Lung microvascular endothelial cell (primary cell): ENCODE measurements around the gene ACSF2. TPM values are rescaled to one million over a fixed set of nuclear protein-coding genes. Genes with fewer than 3 reads are reported as not detected.

ENCODE experiments used
- DNase-seq, 2 donors: peaks; one replicate each; pipeline versions ENCODE4 v3.0.0 to v3.0.0-alpha.2; 2010; ENCODE audit warnings: low read depth in 2 of 2
- total RNA-seq: library from RNA; depleted of rRNA; stranded (reverse); fragments of >200 nt; gene quantifications from 2 replicates; pipeline ENCODE4 v1.2.1, GENCODE V29; 2014

The ACSF2 gene
- total RNA-seq, 1 donor from 2014 or later, result 4.6 TPM

DNA sequence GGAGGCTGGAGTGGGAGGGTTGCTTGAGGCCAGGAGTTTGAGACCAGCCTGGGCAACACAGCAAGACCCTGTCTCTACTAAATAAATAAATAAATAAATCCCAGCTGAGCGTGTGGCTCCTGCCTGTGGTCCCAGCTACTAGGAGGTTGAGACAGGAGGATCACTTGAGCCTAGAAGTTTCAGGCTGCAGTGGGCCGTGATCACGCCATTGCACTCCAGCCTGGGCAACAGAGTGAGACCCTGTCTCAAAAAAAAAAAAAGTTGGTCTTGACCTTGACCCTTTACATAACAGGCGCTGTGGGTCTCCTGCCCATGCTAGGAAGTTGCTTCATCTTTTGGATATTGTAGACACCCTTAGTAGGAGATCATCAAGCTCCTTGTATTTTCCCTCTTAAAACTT is 11.4 kb downstream of the ACSF2 start:
- DNase-seq, result no peak

DNA sequence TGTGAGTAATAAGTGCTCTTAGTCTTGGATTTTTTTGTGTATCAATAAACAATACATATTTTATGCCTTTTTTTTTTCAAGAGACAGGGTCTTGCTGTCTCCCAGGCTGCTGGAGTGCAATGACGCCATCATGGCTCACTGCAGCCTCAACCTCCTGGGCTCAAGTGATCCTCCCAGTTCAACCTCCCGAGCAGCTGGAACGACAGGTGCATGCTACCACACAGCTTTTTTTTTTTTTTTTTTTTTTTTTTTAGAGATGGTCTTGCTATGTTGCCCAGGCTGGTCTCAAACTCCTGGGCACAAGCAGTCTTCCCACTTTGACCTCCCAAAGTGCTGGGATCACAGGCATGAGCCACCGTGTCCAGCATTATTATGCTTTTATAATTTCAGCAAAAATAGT is 13.0 kb downstream of the ACSF2 start:
- DNase-seq, result no peak

DNA sequence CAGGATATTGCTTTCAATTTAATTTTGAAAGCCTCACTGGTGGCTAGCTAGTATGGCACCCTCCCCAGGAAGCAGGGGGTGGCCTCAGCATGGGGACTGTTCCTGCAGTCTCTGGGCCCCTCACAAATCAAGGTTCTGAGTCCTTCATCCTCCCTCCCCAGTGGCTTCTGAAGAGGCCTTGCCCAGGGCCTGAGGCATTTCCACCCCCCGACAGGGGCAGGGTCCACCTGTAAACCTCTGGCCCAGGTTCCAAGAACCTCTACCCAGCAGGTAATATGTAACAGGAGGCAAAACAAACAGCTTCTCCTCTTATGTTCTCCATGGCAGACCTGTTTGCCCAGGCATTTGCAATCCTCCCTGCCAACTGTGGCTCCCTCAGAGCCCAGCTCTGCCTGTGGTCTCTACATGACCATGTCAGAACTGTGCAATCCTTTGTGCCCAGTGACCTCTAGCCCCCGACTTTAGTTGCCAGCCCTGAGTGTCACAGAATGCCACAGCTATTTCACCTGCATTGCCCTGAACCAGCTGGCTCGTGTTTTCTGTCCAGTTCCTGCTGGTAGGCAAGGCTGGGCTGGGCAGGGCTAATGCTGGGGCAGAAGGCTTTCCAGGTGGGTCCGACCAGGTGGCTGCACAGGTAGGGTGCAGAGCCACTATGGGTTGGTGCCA is 14.3 kb downstream of the ACSF2 start:
- no peak for DNase-seq

DNA sequence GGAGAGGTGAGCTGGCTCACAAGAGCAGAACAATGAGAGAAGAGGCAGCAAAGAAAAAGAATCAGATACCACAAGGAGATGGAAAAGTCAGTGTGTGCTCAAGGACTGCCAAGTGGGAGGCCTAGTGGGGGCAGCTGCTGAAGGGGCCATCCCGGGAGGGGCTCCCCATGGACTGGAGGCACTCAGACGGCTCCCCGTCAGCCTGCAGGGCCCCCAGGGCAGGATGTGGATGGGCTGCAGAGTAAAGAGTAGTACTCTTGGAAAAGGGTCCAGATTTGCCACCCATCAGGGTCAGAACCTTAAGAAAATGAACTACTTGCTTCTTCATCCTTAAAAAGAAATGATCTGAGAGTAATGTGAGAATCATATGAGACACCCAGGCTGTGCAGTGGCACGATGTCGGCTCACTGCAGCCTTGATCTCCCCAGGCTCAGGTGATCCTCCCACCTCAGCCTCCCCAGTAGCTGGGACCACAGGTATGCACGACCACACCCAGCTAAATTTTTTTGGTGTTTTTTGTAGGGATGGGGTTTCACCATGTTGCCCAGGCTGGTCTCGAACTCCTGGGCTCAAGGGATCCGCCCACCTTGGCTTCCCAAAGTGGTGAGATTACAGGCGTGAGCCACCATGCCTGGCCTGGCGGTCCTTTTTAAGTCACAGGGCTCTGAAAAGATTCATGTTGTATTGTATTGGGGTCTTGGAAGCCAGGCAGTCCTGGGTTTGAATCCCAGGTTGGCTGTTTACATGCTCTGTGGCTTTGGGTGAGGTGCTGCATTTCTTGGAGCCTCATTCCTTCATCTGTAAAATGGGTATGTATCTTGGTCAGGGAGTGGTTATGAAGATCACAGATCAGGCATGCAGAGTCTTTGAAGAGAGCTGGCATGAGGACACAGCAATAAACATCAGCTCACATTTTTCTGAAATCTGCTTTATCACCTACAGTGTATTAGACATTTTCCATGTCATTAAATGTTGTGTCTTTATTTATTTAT is 15.1 kb downstream of the ACSF2 start:
- no peak for DNase-seq

DNA sequence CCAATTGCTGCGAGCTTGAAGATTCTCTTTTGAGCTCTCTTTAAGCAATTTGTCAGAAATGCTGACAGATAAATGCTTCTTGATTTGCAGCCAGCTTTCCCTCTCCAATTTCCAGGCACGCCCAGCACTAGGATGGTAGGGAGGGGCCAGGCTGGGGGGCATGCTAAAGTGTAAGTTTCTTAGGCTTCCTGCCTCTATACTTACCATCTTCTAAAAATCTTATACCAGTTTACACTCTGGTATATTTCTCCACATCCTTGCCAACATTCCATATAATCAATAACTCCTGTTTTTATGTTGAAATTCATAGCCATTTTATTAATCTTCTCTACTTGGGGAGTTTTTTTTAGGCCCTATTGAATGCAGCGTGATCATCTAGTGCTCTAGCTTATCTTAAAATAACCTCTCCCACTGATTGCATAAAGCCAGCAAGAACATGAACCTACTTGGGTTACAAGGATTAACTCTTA is 17.5 kb downstream of the ACSF2 start:
- DNase-seq, result no peak

DNA sequence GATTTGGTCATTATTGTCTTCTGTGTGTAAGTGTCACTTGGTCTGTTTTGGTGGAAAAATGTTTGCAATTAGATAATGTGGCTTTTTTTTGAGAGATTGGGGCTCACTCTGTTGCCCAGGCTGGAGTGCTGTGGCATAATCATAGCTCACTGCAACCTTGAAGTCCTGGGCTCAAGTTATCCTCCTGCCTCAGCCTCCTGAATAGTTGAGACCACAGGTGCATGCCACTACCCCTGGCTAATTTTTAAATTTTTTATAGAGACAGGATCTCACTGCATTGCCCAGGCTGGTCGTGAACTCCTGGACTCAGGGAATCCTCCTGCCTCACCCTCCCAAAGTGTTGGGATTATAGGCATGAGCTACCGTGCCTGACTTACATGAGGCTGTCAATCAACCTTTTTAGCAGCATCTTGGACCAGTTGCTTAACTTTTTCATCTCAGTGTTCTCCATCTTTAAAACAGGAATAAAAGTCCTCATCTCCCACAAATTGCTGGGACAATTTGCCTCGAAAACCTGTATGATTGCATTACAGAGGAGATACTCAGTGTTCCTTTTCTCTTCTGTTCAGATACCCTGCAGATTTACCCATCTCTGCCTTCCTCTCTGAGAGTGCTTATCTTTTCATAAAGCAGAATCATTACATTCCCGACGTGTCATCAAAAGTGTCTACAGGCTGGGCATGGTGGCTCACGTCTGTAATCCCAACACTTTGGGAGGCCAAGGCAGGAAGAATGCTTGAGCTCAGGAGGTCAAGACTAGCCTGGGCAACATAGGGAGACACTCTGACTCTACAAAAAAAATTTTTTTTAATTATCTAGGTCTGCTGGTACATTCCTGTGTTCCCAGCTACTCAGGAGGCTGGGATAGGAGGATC is 19.1 kb downstream of the ACSF2 start:
- no peak for DNase-seq

DNA sequence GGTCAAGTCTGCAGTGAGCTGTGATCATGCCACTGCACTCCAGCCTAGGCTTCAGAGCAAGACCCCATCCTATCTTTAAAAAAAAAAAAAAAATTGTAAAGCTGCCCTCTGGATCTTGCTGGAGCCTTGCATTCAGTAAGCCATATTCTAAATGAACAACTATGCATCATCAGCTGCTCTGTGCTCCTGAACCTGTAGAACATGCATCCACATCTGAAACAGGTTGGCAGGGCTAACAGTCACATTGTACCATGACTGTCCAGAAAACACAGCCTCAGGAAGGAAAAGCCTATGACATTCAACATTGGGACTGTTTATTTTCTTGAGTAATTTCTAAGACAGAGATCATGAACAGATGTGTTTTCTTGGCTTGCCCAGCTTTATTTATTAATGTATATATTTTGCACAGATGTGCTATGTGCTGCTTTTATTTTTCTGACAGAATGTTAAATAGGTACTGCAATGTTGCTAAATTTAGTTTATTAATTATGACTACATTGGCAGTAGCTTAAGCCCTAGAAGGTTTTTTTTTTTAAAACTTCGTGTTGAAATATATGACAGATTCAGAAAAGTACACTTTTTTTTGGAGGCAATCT is 19.8 kb downstream of the ACSF2 start:
- DNase-seq, result no peak

DNA sequence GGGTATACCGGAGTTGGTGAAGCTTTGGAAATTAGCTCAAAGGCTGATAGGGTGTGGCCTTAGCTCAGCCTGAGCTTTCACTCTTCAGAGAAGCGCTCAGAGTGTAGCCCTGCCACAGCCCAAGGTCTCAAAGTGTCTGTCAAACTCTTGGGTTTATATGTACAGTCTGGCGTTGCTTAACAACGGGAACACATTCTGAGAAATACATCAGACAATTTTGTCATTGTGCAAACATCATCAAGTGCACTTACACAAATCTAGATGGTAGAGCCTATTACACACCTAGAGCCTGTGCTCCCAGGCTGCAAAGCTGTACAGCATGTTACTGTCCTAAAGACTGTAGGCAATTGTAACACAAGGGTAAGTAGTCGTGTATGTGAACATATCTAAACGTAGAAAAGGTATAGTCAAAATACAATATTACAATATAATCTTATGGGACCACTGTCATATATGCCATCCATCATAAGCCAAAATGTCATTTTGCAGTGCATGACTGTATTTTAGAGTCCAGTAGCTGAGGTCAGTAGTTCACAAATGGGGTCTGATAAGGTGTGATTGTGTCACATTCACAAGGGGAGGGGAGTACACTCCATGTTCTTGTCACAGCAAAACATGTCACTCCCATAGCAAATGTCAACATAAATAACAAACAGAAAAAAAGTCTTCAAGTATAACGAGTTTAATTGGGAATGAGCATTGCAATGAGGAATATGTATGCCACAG is 22.0 kb downstream of the ACSF2 start:
- DNase-seq, result no peak

DNA sequence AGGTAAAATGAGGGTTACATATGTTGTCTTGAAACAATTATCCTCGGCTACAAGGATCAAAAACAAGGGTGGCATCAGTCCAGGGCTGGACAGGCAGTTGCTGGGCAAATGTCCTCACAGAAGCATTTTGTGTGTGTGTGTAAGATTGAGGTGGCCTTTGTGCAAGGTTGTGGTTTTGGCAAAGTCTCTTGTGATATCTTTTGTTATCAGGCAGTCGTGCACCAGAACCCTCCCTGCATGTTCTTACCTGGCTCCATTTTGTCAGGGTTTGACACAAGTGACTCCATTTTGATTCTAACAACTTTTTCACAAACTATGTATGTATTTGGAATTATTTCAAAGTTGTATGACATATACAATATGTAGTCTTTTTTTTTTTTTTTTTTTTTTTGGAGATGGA is 22.6 kb downstream of the ACSF2 start:
- DNase-seq, result no peak

DNA sequence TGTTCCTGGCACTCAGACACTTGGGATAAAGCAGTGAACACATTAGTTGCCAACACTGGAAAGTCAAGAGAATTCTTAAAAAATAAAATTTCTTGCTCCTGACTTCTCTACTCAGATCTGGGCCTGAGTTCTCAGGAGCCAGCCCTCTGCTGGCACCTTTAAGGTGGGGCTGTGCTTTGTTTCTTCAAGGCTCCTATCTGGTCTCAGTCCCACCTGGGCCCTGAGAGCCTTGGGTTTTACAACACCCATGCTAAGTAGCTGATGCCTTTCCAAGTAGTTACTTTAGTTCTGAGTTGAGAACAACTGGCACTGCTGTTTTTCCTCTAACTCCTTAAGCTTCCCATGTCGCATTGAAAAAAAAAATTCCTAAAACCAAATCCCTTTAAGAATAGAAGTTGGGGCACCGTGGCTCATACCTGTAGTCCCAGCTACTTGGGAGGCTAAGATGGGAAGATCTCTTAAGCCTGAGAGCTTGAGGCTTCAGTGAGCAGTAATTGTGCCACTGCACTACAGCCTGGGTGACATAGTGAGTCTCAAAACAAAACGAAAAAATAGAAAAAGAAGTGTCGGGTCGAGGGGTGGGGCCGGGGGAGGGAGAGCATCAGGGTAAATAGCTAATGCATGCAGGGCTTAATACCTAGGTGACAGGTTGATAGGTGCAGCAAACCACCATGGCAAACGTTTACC is 26.1 kb downstream of the ACSF2 start:
- no peak for DNase-seq

DNA sequence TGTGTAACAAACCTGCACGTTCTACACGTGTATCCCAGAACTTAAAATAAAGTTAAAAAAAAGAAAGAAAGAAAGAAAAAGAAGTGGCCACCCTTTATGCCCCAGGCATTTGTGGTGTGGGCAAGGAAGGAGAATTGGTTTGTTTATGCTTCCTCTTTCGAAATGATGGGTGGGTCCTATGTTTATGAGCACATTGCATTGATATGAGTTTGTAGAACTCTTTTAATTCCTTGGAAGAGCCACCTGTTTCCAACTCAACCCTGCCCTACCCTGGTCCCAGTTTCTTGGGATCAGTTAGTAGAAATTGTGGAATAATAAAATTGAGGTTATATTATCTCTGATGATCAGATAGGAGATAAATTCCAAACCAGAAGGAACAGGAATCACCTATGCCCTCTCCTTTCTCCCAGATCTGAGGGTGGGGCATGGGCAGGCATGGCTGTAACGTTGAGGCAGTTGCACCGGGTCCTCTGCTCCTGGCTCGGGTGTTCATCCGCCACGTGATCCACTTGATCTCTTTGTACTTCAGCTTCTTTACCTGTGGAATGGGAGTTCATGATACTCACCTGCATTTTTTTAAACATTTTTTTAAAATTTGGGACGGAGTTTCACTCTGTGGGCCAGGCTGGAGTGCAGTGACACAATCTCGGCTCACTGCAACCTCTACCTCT is 26.7 kb downstream of the ACSF2 start:
- DNase-seq, result no peak

DNA sequence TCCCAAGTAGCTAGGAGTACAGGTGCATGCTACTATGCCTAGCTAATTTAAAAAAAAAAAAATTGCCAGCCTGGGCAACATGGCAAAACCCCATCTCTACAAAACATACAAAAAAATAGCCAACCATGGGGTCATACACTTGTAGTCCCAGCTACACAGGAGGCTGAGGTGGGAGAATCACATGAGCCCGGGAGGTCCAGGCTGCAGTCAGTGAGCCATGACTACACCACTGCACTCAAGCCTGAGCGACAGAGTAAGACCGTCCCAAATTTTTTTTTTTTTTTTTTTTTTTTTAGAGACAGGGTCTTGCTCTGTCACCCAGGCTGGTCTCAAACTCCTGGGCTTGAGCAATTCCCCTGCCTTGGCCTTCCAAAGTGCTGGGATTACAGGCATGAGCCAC is 27.9 kb downstream of the ACSF2 start:
- no peak for DNase-seq

DNA sequence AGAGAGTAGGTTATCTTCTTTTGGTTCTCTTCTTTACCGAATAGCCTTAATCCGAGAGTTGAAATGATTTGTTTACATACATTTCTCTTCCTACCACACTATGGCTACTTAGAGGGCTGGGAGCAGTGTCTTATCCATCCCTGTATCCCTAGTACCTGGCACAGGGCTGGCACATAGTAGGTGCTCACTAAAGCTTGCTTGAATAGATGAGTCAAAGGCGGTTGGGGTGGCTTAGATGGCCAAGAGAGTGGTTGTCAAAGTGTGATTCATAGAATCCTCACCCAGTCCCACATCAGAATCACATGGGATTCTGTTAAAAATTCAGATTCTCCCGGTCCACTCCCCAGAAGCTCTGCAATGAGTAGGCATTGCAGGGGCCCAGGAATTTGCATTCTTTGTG is 31.6 kb downstream of the ACSF2 start:
- DNase-seq, result no peak

DNA sequence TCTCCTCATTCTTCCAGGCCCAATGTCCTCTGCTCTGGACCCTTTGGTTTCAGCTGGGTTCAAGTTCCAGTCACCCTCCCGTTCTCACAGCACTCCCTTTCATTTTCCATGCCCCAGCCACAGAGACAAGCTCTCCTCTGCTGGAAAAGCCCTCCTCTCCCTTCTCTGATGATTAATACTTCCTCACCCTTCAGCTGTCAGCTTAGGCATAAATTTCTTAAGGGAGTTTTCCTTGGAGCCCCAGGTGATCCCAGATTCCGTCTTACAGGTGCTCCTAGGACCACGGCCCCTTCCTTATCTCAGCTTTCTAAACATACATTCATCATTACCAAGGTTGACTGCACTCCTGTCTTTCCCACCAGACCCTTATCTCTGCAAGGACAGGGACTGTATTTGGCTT is 32.3 kb downstream of the ACSF2 start:
- no peak for DNase-seq

DNA sequence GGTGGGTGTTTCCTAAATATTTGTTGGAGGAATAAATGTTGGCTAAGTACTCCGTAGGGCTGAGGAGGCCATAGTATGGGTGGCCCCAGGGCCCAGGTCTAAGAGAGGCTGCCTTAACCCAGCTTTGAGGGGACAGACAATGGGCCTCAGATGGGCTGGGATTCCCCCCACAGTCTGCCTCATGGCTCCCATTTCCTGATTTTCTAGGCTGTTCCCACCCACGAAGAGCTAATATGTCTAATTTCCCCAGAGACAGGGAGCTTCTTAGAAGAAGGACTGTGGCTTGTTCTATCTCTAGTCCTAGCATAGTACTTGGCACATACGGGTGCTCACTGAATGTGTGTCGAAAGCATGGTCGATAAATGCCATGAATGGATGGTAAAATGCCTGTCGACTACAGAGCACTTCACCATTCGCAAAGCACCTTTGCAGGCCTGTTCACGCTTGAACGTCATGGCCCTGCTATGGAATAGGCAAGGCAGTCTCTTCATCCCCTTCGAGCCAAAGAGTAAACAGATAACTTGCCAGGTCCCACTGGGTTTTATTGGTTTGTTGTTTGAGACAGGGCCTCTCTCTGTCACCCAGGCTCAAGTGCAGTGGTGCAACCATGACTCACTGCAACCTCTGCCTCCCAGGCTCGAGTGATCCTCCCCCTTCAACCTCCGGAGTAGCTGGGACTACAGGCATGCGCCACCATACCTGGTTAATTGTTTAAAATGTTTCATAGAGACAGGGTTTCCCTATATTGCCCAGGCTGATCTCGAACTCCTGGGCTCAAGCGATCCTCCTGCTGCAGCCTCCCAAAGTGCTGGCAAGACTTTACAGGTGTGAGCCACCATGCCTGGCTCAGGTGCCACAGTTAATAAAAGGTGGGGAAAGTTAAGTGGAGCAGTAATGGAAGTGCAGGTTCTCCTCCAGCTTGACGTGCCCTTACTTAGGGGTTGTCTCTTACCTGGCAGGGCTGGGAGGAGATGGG is 33.0 kb downstream of the ACSF2 start:
- no peak for DNase-seq

DNA sequence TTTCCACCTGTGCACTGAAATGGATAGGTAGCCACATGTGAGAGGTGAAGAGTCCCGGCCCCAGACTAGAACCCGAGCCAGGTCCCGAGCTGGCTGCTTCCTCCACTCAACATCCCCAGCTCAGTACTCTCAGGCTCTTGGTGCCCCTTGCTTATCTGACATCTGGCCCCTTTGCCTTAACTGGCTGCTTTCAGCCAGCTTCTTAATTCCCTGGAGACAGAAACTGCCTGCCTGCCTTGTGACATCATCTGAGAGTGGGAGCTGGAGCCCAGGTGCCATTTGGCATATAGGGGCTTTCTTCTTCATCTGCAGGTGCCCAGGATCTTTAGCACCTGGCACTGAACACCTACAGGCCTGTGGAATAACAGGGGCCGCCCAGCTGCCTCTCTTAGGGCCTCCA is 33.7 kb downstream of the ACSF2 start:
- DNase-seq, result no peak

DNA sequence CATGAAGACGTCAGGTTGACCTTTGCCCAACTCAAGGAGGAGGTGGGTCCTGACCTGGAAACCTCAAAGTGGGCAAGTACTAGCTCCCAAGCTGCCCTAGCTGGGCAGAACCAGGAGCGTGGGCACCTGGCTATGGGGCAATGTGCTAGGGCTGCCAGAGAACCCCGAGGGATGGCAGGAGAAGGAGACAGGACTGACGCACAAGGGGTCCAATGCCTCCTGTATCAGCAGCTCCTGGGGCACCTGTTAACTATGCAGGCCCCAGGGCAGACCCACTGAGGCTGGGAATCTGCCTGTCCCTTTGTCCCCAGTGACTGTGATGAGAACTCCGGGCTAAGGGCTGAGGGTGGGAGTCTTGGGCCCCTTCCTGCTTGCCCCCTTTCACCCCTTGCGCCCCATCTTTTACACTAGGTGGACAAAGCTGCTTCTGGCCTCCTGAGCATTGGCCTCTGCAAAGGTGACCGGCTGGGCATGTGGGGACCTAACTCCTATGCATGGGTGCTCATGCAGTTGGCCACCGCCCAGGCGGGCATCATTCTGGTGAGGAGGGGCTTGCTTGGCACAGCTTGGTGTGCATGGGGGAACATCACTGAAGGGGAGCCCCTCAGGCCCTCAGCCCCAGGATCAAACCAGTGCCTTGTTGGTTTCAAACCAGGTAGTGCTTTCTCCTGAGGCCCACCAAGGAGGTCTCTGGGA is 35.0 kb downstream of the ACSF2 start:
- no peak for DNase-seq
